Erythroblast (primary cell): ENCODE data around the gene SPINK14.

Experiments used
- GATA1 ChIP-seq: IDR thresholded peaks from 2 replicates; pipeline ENCODE4 v1.6.1; 2011; ENCODE audit warnings: low read depth, mild to moderate bottlenecking, control low read depth, low read length, moderate library complexity
- POLR2A ChIP-seq: IDR thresholded peaks from 2 replicates; pipeline ENCODE4 v1.6.1; 2011; ENCODE audit warnings: mild to moderate bottlenecking, low read length

DNA sequence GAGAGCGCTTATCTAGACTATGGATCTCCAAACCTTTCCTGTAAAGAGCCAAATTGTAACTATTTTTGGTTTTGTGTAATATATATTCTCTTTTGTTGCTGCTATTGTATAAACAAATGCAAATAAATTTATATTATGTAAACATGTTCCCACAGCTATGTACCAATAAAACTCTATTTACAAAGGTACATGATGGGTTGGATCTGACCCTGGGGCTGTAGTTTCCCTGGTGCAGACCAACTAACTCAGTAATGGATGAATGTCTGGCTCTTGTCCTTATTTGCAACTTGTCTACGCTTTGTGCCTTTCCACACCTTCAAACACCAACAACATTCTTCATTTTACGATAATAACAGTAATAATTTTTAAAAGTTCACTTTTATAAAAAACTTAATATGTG, 27.5 kb upstream of the SPINK14 start:
- TF ChIP-seq POLR2A: no peak
- no peak for TF ChIP-seq GATA1
